GM18858 (cell line): ENCODE measurements around the gene TJP3.

Experiments
- ATAC-seq: cut with Tn5 transposase; IDR thresholded peaks from one replicate; pipeline ENCODE4 v1.9.1; 2021; ENCODE audit not compliant: unreplicated experiment

TJP3 gene

DNA sequence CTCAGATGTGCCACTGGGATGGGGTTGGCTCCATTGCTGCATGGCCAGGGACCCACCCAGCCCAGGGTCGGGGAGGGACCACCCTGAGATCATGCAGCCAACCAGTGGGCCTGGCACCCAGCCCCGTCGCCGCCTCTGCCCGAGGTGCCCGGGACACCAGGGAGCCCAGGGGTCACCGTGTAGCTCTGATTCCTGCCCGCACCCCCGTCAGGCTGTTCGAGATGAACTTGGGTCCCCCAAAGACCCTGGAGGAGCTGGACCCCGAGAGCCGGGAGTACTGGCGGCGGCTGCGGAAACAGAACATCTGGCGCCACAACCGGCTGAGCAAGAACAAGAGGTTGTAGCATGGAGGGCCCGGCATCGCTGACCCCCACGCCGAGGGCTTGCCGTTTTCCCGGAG is 58.9 kb downstream of the TJP3 start:
- no peak for ATAC-seq

- no peak for ATAC-seq
These were observed 60.0 kb downstream of the TJP3 start for GRCh38 chr19:3768015-3768747.

DNA sequence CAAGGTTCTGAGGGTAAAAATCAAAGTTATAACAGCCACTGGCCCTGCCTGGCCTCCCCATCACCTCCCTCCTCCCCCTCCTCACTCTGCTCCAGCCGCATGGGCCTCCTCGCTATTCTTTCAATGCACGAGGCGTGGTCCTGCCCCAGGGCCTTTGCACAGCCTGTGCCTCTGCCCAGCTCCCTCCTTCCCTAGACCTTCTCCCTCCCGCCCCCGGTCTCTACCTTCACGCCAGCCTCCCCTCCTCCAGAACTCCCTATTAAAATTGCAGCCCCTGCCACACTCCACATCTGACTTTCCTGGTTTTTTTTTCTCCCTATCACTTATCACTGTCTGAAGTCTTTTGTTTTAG is 60.5 kb downstream of the TJP3 start:
- no peak for ATAC-seq

DNA sequence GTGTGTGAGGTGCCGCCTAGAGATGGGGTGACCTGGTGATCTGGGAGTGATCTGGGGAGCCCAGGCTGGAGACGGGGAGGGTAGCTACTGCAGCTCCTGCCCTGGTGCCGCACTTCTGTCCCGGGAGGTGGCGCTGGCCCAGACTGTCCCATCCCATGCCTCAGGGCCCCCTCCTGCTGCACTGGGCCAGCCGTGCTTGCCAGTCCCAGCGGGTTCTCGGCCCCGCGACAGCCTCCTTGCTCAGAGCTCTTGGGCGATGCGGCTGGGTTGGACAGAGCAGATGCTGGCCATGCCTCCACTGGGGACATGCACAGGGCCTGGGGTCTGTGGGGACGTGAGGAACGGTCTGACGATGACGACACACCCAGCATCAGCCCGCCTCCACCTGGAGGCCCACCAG is 61.3 kb downstream of the TJP3 start:
- no peak for ATAC-seq

- no peak for ATAC-seq
These were observed 62.2 kb downstream of the TJP3 start for GRCh38 chr19:3770136-3770999.

GRCh38 chr19:3771000-3771905 is 63.1 kb downstream of the TJP3 start:
- no peak for ATAC-seq

- ATAC-seq = no peak
These were observed 63.8 kb downstream of the TJP3 start, which contains the start of gene RAX2 for GRCh38 chr19:3771906-3772455. TSS of gene RAX2 (minus strand) at chr19:3772228. CDS start at chr19:3771742, 486 bp downstream.

DNA sequence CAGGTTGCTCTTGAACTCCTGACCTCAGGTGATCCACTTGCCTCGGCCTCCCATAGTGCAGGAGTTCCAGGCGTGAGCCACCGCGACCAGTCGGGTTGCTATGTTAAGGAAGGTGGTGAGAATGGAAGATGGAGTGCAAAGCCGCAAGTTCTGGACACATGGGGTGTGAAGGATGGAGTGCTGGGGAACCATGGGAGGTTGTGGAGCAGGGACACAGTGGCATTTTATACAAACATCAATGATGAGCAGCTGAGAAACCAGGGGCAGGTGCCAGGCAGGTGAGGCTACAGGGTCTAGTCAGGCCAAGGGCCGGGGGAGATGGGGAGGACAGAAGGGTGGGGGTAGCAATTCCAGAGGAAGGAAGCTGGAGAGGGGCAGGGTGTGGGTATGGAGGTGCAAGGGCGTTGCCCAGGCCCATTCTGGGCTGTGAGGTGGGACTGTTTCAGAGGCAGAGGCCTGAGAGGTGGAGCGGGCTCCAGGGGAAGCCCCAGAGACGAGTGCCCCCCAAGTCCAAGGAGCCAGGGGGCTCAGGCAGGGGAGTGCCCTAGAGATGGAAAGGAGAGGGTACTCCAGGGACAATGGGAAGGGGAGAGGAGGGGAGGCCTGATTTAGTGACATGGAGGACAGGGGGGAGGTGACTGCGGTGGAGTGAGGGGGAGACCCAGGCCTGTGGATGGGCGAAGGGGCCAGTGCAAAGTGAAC is 65.8 kb downstream of the TJP3 start:
- ATAC-seq = no peak

DNA sequence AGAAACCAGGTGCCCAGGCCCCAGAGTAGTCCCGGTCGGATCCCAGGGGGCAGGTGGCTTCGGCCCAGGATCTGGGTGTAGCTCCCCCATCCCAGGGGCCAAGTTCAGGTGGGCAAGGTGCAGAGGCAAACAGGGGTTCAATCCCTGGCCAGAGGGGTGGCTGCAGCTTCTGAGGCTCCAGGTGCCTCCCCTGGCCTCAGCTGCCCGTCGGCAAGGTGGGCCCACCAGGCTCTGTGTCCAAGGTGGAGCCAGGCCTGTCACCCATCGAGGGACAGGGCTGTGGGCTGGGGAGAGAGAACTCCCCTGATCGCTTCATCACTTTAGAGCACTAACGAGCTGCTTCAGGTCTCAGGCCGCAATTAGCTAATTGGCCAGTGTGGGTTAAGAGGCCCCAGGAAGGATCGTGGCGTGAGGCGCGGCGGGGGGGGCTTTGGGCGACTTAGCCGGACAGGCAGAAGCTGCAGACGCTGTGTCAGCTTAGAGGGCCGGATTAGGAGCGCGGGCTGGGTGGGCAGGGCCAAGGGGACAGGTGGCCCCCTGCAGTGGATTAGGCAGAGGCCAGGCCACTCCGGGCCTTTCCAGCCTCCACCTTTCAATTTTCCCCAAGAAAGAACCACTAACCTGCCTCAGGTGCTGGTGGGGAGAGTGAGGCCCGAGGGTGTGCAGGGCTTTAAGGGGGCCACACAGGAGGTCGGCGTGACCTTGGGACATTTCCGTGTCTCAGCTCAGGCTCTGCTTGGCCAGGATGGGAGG is 66.6 kb downstream of the TJP3 start:
- no peak for ATAC-seq

DNA sequence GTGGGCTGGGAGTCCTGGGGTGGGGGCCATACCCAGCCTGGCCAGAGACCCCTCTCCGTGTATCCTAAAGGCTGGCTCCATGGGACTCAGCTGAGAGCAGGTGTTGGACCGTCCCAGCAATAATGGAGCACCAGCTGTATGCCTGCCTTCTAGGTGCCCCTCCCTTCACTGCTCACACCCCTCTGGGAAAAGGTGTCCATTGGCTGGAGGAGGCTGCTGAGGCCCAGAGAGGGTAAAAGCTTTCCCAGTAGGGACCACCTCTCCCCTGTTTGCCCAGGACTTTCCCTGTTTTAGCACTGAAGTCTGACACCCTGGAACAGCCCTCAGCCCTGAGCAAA is 67.2 kb downstream of the TJP3 start:
- ATAC-seq = no peak

DNA sequence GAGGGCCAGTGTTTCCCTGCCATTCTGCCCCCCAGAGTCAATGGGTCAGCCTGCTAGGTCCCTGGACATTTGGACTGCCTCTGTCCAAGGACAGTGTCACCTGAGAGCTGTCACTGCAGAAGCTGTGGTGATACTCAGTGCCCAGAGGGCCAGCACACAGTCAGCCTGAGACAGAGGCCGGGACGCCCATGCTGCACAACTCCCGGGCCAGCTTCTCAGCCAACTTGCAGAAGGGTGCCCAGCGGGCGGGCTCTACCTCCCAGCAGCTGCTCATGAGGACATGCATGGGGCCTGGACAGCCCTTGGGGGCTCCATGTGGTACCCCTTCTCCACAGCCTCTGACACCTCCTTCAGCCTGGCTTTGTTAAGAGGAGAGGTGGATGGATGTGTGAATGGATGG is 67.6 kb downstream of the TJP3 start:
- no peak for ATAC-seq

DNA sequence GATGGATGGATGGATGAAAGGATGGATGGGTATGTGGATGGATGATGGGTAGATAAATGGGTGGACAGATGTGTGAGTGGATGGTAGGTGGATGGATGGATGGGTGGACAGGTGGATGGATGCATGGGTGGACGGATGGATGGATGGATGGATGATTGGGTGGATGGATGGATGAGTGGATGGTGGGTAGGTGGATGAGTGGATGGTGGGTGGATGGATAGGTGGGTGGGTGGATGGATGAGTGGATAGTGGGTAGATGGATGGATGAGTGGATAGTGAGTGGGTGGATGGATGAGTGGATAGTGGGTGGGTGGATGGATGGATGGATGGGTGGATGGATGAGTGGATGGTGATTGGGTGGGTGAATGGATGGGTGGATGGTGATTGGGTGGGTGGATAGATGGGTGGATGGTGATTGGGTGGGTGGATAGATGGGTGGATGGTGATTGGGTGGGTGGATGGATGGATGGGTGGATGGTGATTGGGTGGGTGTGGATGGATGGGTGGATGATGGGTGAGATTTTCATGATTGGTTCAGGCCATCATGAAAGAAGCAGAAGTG is 68.4 kb downstream of the TJP3 start:
- no peak for ATAC-seq

DNA sequence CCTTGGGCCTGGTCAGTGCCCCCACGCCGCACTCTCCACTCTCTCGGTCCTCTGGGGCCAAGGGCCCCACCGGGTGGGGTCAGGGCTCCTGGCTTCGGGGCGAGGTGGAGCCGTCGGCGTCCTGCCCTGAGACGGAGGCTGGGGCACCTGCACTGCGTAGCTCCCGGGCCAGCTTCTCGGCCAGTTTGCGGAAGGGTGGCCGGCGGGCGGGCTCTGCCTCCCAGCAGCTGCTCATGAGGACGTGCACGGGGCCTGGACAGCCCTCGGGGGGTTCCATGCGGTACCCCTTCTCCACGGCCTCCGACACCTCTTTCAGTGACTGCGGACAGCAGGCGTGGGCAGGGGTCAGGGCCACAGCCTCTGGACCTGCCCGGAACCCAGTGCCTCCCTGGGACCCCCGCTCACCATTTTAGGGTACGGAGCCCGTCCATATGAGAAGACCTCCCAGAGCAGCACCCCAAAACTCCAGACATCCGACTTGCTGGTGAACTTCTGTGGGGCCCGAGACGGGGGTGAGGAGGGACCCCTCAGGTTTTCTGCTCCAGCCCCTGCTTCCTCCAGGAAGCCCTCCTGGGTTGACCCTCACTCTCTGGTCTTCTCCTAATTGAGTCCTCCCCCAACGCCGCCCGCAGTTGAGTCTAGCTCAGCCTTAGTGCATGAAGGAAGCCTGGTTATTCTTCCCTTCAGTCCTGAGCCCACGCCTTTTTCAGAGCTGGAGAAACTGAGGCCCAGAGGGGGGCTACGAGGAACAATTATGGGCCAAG is 70.1 kb downstream of the TJP3 start:
- no peak for ATAC-seq

GRCh38 chr19:3778899-3779723 is 70.9 kb downstream of the TJP3 start:
- ATAC-seq = no peak

- ATAC-seq = no peak
These were observed 72.7 kb downstream of the TJP3 start for GRCh38 chr19:3780786-3781304.

DNA sequence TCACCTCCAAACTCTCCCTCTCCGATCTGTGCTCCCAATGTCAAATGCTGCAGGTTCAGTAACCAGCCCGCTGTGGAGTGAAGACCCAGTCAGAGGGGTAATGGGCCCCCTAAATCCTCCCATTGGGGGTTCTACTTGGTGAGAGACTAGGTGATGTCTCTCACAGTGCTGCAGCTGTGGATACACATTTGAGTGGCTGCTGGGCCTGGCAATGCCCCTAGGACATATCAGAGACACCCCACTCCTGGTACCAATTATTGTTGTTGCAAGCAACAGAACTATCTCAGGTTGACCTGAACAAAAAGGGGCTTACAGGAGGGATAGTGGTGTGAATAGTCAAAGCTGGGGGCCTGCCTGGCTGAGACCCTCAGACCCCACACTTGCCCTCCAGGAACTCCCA is 73.4 kb downstream of the TJP3 start:
- ATAC-seq = no peak

DNA sequence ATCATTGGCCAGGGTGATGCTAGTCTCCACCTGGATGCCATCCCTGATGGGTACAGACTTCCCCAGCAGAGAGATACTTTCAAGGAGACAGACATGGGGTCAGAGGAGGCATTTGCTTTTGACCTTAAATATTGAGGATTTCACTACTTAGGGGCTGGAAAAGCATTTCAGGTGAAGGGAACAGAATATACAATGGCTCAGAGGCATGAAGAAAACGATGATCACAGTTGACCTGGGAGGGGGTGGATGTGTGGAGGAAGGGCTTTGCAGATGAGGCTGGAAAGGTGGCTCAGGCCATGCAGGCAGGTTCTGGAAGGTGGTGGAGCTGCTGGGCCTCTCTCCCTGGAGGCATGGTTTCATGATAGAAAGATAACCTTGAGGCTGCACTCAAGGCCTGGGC is 74.1 kb downstream of the TJP3 start:
- no peak for ATAC-seq

DNA sequence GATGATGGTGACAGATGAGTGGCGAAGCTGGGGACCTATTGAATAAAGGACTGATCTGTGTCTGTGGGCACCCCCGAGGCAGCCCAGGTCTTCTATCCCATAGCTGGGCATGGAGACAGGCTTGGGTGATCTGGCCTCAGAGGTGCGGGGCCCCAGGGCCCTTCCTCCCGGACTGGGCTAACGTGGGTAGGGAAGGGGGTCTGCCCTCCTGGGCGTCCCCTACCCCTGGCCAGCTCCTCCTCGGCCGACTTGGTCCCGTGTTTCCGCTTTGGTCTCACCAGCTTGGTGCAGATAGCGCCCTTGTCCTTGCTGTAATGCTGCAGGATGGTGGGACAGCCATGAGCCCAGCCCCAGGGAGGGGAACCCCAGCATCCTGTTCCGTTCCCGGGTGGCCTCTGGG is 74.7 kb downstream of the TJP3 start:
- ATAC-seq = no peak
